HepG2 (cell line): ENCODE results near the gene ATAD3C. TPM values are rescaled to one million over a fixed set of nuclear protein-coding genes. Genes with fewer than 3 reads are reported as not detected.
"Not testable (repeated sequence)": the region's sequence is repeated elsewhere in the genome, so short reads cannot be mapped to it uniquely, and the experiment has no call there.

Source experiments
- ATAC-seq: fragments of 200-7000 bp; cut with Tn5 transposase; 3 replicates; pipeline ENCODE4 v1.9.1; 2020; ENCODE audit warnings: mild to moderate bottlenecking, moderate library complexity
- BruUV-seq: library from RNA; stranded (reverse); fragments of 400-500 nt; replicated peaks from 2 replicates; lab custom pipeline; 2021; lab: Mats Ljungman, UMichigan
- CTCF ChIA-PET: fragments of 300-600 bp; formaldehyde crosslinking; extraction: SDS; loops from one replicate; lab custom pipeline; 2021; ENCODE audit warnings: low total read pairs, inconsistent platforms, low intra/inter-chr PET ratio; lab: Yijun Ruan, JAX
- POLR2A ChIA-PET: fragments of 350-600 bp; sonication (Branson Sonifier 250); formaldehyde crosslinking; loops from one replicate; lab custom pipeline; 2020; ENCODE audit warnings: antibody characterized with exemption, inconsistent platforms; lab: Yijun Ruan, JAX
- DNase-seq: peaks from one replicate; pipeline ENCODE4 v3.0.0-alpha.2; 2015; ENCODE audit warnings: low spot score
- FAIRE-seq: peaks from 3 replicates; lab custom pipeline; 2011; peaks lifted over from hg19 to GRCh38; lab: Jason Lieb, UNC
- H2AFZ ChIP-seq: one replicate; pipeline ENCODE4 v1.6.1; 2011; ENCODE audit warnings: low read length, inconsistent platforms
- H3K27ac ChIP-seq: fragments of 300-600 bp; 3 replicates; pipeline ENCODE4 v1.8.0; 2011; ENCODE audit warnings: mixed run types, mild to moderate bottlenecking, mixed read lengths, low read length, inconsistent platforms; ENCODE audit not compliant: insufficient read depth; ENCODE audit errors: extremely low read length
- H3K27me3 ChIP-seq, 2 experiments: fragments of 200-600 bp in 1 of 2; 2 replicates in 1 of 2; 3 replicates in 1 of 2; pipeline versions ENCODE4 v1.6.0 to v1.8.0; 2011; ENCODE audit warnings: low read length in 2 of 2, mild to moderate bottlenecking in 2 of 2, moderate library complexity in 2 of 2, inconsistent platforms in 1 of 2; ENCODE audit not compliant: insufficient read depth in 2 of 2, control insufficient read depth in 1 of 2
- H3K36me3 ChIP-seq, 2 experiments: fragments of 200-600 bp in 1 of 2; replicated peaks in 1 of 2; 2 replicates in 1 of 2; 3 replicates in 1 of 2; pipeline versions ENCODE4 v1.5.1 to v1.8.0; 2011; ENCODE audit warnings: low read length in 2 of 2, inconsistent platforms in 1 of 2; ENCODE audit not compliant: insufficient read depth in 2 of 2, control insufficient read depth in 1 of 2
- H3K4me1 ChIP-seq: 2 replicates; pipeline ENCODE4 v1.5.1; 2012; ENCODE audit warnings: low read length, inconsistent platforms; ENCODE audit not compliant: insufficient read depth
- H3K4me2 ChIP-seq: 2 replicates; pipeline ENCODE4 v1.6.0; 2011; ENCODE audit warnings: low read depth, low read length, inconsistent platforms
- H3K4me3 ChIP-seq, 3 experiments: fragments of 200-600 bp in 1 of 3; sonication (generic), shearing (Covaris generic) in 1 of 3; replicated peaks in 1 of 3; 2 replicates each; pipeline ENCODE4 v1.5.1; 2011 to 2016; ENCODE audit warnings: low read length in 3 of 3, inconsistent platforms in 2 of 3, low read depth in 2 of 3, mild to moderate bottlenecking in 2 of 3, control low read depth in 1 of 3, mixed read lengths in 1 of 3; ENCODE audit not compliant: insufficient read depth in 1 of 3
- H3K79me2 ChIP-seq: one replicate; pipeline ENCODE4 v1.6.1; 2011; ENCODE audit warnings: low read length, inconsistent platforms; ENCODE audit not compliant: insufficient read depth
- H3K9ac ChIP-seq: 2 replicates; pipeline ENCODE4 v1.6.0; 2011; ENCODE audit warnings: mild to moderate bottlenecking, low read depth, low read length, inconsistent platforms; ENCODE audit not compliant: insufficient read depth
- H3K9me3 ChIP-seq: 2 replicates; pipeline ENCODE4 v1.5.1; 2012; ENCODE audit warnings: mild to moderate bottlenecking, low read length
- H4K20me1 ChIP-seq: 2 replicates; pipeline ENCODE4 v1.6.0; 2011; ENCODE audit warnings: inconsistent platforms, mild to moderate bottlenecking, low read length, moderate library complexity; ENCODE audit not compliant: insufficient read depth
- AGO1 ChIP-seq: fragments of 200-400 bp; formaldehyde crosslinking; IDR thresholded peaks from 2 replicates; pipeline ENCODE4 v1.6.1; 2017; ENCODE audit warnings: mild to moderate bottlenecking, low read depth, low read length, moderate library complexity; ENCODE audit not compliant: poor library complexity, severe bottlenecking
- AGO2 ChIP-seq: fragments of 200-400 bp; formaldehyde crosslinking; optimal IDR thresholded peaks from 2 replicates; pipeline ENCODE3; 2017; ENCODE audit warnings: mild to moderate bottlenecking, low read depth, low read length, moderate library complexity
- POLR2G ChIP-seq: fragments of 200-400 bp; formaldehyde crosslinking; IDR thresholded peaks from 2 replicates; pipeline ENCODE4 v1.6.1; 2018; ENCODE audit warnings: mild to moderate bottlenecking, low read depth, low read length, moderate library complexity
- SRSF1 ChIP-seq: fragments of 200-400 bp; formaldehyde crosslinking; optimal IDR thresholded peaks from 2 replicates; pipeline ENCODE3; 2017; ENCODE audit warnings: mild to moderate bottlenecking, low read depth, low read length, moderate library complexity
- ZBTB38 ChIP-seq: sonication (generic); formaldehyde crosslinking; IDR thresholded peaks from 2 replicates; pipeline ENCODE4 v1.5.1; 2020; ENCODE audit warnings: mild to moderate bottlenecking, missing genetic modification reagents
- ZNF430 ChIP-seq: sonication (generic); formaldehyde crosslinking; IDR thresholded peaks from 2 replicates; pipeline ENCODE4 v1.9.0; 2021; ENCODE audit warnings: mild to moderate bottlenecking, missing genetic modification reagents
- WGBS: methylation state at CpG from one replicate; pipeline ENCODE4 v1.1.6; 2017; ENCODE audit warnings: low lambda C conversion rate; 5-methylcytosine and 5-hydroxymethylcytosine counted together
- in situ Hi-C: cut with HindIII; loops from 2 replicates; pipeline ENCODE4 v1.10.0; 2017; ENCODE audit warnings: low pct_unique_long_range_greater_than_20kb; ENCODE audit not compliant: extremely low pct_ligation_motif_present
- intact Hi-C: fragments of 100-400 bp; cut with micrococcal nuclease; formaldehyde crosslinking; loops from one replicate; pipeline ENCODE4 v1.10.0; 2022; ENCODE audit not compliant: unreplicated experiment
- polyA plus RNA-seq, 8 experiments: library from polyadenylated mRNA; depleted of rRNA in 3 of 8; stranded (reverse) in 7 of 8; unstranded in 1 of 8; fragments of >200 nt; fragmentation: Illumina TruSeq in 4 of 8; extraction: Trizol in 4 of 8; gene quantifications; 2 replicates each; pipeline versions ENCODE4 v1.2.1 to v1.2.3, GENCODE V29; 2011 to 2016; ENCODE audit warnings: low read depth in 4 of 8, missing spikeins in 1 of 8, mixed read lengths in 1 of 8; ENCODE audit not compliant: insufficient read depth in 1 of 8
- total RNA-seq, 5 experiments: library from RNA; depleted of rRNA; stranded (reverse); fragments of >200 nt; fragmentation: Illumina TruSeq; extraction: Trizol; gene quantifications; 2 replicates each; pipeline ENCODE4 v1.2.3, GENCODE V29; 2016; ENCODE audit warnings: low read depth in 1 of 5
- TF ChIP-seq, protein P1 (sequence below): IDR thresholded peaks from 2 replicates; pipeline ENCODE4 v1.6.1; 2016; ENCODE audit warnings: low read depth

ATAD3C gene
- total and polyA plus RNA-seq, 2 of the 13 experiments (the other 11 are each of a cell fraction or from before 2014, with no cell fraction given), result 2.4 to 3.2 TPM

DNA sequence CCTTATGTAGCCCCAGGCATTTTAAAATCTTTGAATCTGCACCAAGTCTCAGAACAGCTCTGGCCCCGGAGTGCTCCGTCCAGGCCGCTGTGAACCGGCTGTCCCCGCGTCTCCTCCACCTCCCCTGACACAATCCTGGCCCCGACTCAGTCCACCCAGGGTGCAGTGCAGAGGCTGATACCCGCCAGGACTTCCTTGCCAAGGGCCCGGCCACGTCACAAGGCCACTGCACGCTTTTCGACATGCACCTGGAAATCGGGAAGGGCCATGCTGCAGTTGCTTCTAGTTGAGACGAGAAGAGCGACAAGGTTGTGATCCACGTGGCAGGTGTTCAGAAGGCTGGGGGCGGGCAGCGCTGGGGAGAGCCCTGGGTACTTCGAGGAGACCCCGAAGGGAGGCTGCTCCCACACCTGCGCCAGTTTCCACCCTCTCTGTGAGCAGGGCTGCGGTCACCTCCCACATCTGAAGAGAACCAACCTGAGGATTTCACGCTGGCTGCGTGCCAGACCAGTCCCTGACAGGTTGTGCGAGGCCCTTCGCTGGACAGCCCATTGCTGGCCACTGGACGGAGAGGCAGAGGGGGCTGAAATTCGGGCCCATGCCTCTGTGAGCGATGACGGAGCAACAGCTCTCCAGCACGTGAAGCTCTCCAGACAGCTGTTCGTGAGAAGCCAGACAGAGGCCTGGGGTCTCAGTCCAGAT lies 7.3 kb upstream of the ATAD3C start:
- H3K27me3 ChIP-seq, result no peaks in the 10 kb centered on the region
- in situ Hi-C loops, result no loop called here
- peak overlapping the region; percentile 75 for H3K4me2 ChIP-seq
- peaks cover 46% of the 10 kb centered on the region for H3K4me1 ChIP-seq
- no peak for ATAC-seq
- H3K79me2 ChIP-seq, result peaks cover 8% of the 10 kb centered on the region
- no peak overlapping the region; the same call in 1 of the 2 replicates for H3K9ac ChIP-seq
- no peak overlapping the region for H3K27ac ChIP-seq
- POLR2A ChIA-PET, result interaction anchor here (1.6 to 5.4 kb wide), 6 partner anchors 11 to 43 kb away, joined by 4 to 76 read pairs (median 8); partner anchors contain the start of genes ANKRD65 and CCNL2
- 74% methylated on average over 22 of the region's 32 CpGs for WGBS
- CTCF ChIA-PET, result interaction anchor here (1.0 kb wide), 1 partner anchor 24 kb away, joined by 3 read pairs; no protein-coding TSS in a partner anchor
- DNase-seq, result no peak
- peaks cover 0 to 2% of the 10 kb centered on the region in 2 experiments; a peak in 1 of 5 replicates for H3K36me3 ChIP-seq
- H3K9me3 ChIP-seq, result no peaks in the 10 kb centered on the region
- H4K20me1 ChIP-seq, result no peaks in the 10 kb centered on the region
- TF ChIP-seq ZBTB38 (CRISPR knock-in tag) (0 out of 2 replicates have a peak, but pooled peaks have one; percentile 27), POLR2G (peak; percentile 60), AGO1 (peak; percentile 95), SRSF1 (peak; percentile 17), ZNF430 (CRISPR knock-in tag) (no peak), AGO2 (peak; percentile 66)
- TF ChIP-seq, protein P1, sequence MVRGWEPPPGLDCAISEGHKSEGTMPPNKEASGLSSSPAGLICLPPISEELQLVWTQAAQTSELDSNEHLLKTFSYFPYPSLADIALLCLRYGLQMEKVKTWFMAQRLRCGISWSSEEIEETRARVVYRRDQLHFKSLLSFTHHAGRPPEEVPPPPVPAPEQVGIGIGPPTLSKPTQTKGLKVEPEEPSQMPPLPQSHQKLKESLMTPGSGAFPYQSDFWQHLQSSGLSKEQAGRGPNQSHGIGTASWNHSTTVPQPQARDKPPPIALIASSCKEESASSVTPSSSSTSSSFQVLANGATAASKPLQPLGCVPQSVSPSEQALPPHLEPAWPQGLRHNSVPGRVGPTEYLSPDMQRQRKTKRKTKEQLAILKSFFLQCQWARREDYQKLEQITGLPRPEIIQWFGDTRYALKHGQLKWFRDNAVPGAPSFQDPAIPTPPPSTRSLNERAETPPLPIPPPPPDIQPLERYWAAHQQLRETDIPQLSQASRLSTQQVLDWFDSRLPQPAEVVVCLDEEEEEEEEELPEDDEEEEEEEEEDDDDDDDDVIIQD (CRISPR knock-in tag), result no peak
- TF ChIP-seq, all 625 proteins: peak for 5
- intact Hi-C loops, result loop anchor here (5.0 kb wide), 1 partner anchor 35 kb away; the partner anchor contains the start of gene MRPL20
- Histone ChIP-seq H2AFZ (no peak overlapping the region), H3K4me3 (no peak overlapping the region)
- BruUV-seq, result TSS peak; percentile 31
- no peak for FAIRE-seq

DNA sequence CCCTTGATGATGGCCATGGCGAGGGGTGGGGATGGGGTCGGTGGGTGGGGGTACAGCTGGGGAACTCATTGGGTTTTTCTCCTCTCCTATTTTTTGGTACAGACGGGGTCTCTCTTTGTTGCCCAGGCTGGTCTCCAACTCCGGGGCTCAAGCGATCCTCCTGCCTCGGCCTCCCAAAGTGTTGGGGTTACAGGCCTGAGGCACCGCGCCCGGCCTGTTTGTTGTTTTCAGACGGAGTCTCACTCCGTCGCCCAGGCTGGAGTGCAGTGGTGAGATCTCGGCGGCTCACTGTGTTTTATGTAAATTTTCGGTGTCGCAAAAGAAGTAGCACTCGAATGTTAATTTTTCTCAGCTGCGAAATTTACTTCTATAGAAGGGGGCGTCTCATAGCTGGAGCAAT lies 2.9 kb upstream of the ATAD3C start:
- H3K36me3 ChIP-seq, H3K9ac ChIP-seq, H3K4me2 ChIP-seq, intact Hi-C loops, H2AFZ ChIP-seq, H3K4me3 ChIP-seq, CTCF ChIA-PET, BruUV-seq, H4K20me1 ChIP-seq, FAIRE-seq, ATAC-seq, H3K27ac ChIP-seq, in situ Hi-C loops, POLR2A ChIA-PET, H3K9me3 ChIP-seq, H3K79me2 ChIP-seq, DNase-seq: not testable (repeated sequence)
- Histone ChIP-seq H3K4me1 (peaks cover 29% of the 10 kb centered on the region), H3K27me3 (peaks cover 3 to 15% of the 10 kb centered on the region in 2 experiments)
- WGBS, result 79% methylated on average over 19 of the region's 19 CpGs

DNA sequence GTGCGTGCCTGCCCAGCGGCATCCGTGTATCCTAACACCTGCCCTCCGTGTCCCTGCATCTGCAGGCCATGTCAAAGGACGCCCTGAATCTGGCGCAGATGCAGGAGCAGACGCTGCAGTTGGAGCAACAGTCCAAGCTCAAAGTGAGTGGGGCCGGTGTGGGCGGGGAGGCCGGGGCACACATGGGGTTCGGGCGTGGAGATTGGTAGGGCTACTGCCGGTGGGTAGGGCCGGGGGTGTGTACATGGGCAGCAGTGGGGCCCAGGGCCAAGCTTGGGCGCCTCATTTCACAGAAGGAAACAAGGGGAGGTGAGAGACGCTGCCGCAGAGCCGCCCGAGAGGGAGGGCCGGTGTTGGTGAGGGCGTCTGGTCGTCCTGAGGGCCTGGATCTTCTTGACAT lies 1.1 kb downstream of the ATAD3C start:
- CTCF ChIA-PET, H3K9me3 ChIP-seq, H3K4me2 ChIP-seq, DNase-seq, in situ Hi-C loops, FAIRE-seq, BruUV-seq, H4K20me1 ChIP-seq, H3K9ac ChIP-seq, intact Hi-C loops, H3K79me2 ChIP-seq, POLR2A ChIA-PET, H3K27ac ChIP-seq, H2AFZ ChIP-seq, ATAC-seq, H3K36me3 ChIP-seq, H3K4me3 ChIP-seq: not testable (repeated sequence)
- WGBS, result 49% methylated on average over 17 of the region's 22 CpGs
- Histone ChIP-seq H3K4me1 (peaks cover 15% of the 10 kb centered on the region), H3K27me3 (peaks cover 6 to 15% of the 10 kb centered on the region in 2 experiments)
